ENCODE results near the gene ZMYND12.

The ZMYND12 gene

GRCh38 chr1:42385283-42385682 is 70.5 kb downstream of the ZMYND12 start:
- no peak for DNase-seq

GRCh38 chr1:42381280-42381673 is 74.5 kb downstream of the ZMYND12 start:
- DNase-seq = no peak

- DNase-seq = peak; percentile 12
Measured at GRCh38 chr1:42380586-42381279, 75.1 kb downstream of the ZMYND12 start, which contains the start of gene RIMKLA. RIMKLA (plus strand) TSS chr1:42380792; CDS start chr1:42380935, 143 bp downstream.
